Hair follicular keratinocyte (primary cell): ENCODE results near the gene TK1. TPM values are rescaled to one million over a fixed set of nuclear protein-coding genes. Genes with fewer than 3 reads are reported as not detected.

Experiments used
- total RNA-seq: library from RNA; depleted of rRNA; stranded (reverse); fragments of >200 nt; gene quantifications from 2 replicates; pipeline ENCODE4 v1.2.3, GENCODE V29; 2015

Gene TK1
- total RNA-seq, result 56.5 and 150 TPM in 2 replicates

GRCh38 chr17:78186692-78187595 is at the start of gene TK1, which contains the start of gene AFMID:
TK1 (minus strand) TSS chr17:78187052; CDS start chr17:78186994, 58 bp downstream.
AFMID (plus strand) TSS chr17:78187362; CDS start chr17:78187371, 9 bp downstream.

GRCh38 chr17:78230996-78231935 is 44.4 kb upstream of the TK1 start, which contains the start of gene TMEM235:
TMEM235 (plus strand) TSS chr17:78231631; CDS start chr17:78232024, 393 bp downstream.

GRCh38 chr17:78214016-78214705 is 27.3 kb upstream of the TK1 start, which contains the start of gene BIRC5:
BIRC5 (plus strand) TSS chr17:78214253; CDS start chr17:78214317, 64 bp downstream.

GRCh38 chr17:78168242-78168902 is 18.5 kb downstream of the TK1 start, which contains the start of gene SYNGR2:
SYNGR2 (plus strand) TSS chr17:78168581; CDS start chr17:78168617, 36 bp downstream.

GRCh38 chr17:78130437-78131101 is 56.3 kb downstream of the TK1 start, which contains the start of gene TMC8:
TMC8 (plus strand) TSS chr17:78130771; CDS start chr17:78131589, 818 bp downstream.

GRCh38 chr17:78128551-78129350 is 58.1 kb downstream of the TK1 start, which contains the start of gene TMC6:
TMC6 (minus strand) TSS chr17:78128755; CDS start chr17:78126832, 1,923 bp downstream.

Other genes starting within 250 kb of the TK1 start
- gene TNRC6C, start 228.3 kb downstream of the TK1 start, total RNA-seq, result 0.87 and 1.5 TPM in 2 replicates
- 34.8 and 82.6 TPM in 2 replicates for gene TMC6, start 58.3 kb downstream of the TK1 start, total RNA-seq
- gene TMC8, start 56.3 kb downstream of the TK1 start, total RNA-seq, result 0.08 TPM in 1 of 2 replicates, not detected in the other
- not detected in 2 replicates for gene C17orf99, start 40.7 kb downstream of the TK1 start, total RNA-seq
- gene SYNGR2, start 18.5 kb downstream of the TK1 start, total RNA-seq, result 35.1 and 52.7 TPM in 2 replicates
- 18.4 and 43.5 TPM in 2 replicates for gene AFMID, start 310 bp upstream of the TK1 start, total RNA-seq
- 25.3 and 69.2 TPM in 2 replicates for gene BIRC5, start 27.2 kb upstream of the TK1 start, total RNA-seq
- not detected in 2 replicates for gene TMEM235, start 44.6 kb upstream of the TK1 start, total RNA-seq
- gene SOCS3, start 173.0 kb upstream of the TK1 start, total RNA-seq, result 16.9 and 18.4 TPM in 2 replicates
- gene PGS1, start 191.6 kb upstream of the TK1 start, total RNA-seq, result 21.0 and 23.8 TPM in 2 replicates